H9 (cell line): ENCODE data around the gene SVEP1. TPM values are rescaled to one million over a fixed set of nuclear protein-coding genes. Genes with fewer than 3 reads are reported as not detected.

Source experiments
- DNase-seq: peaks from one replicate; pipeline ENCODE4 v3.0.0-alpha.2; 2017
- H2AFZ ChIP-seq: one replicate; pipeline ENCODE4 v1.6.1; 2013; ENCODE audit warnings: mild to moderate bottlenecking, low read length, control low read depth, moderate library complexity
- H2AK5ac ChIP-seq: 2 replicates; pipeline ENCODE4 v1.6.1; 2013; ENCODE audit warnings: low read length, control low read depth, mixed read lengths; ENCODE audit not compliant: insufficient read length
- H2BK120ac ChIP-seq: one replicate; pipeline ENCODE4 v1.6.1; 2013; ENCODE audit warnings: low read depth, mild to moderate bottlenecking, low read length, control low read depth, inconsistent platforms; ENCODE audit not compliant: poor library complexity, severe bottlenecking
- H2BK12ac ChIP-seq: 2 replicates; pipeline ENCODE4 v1.6.1; 2013; ENCODE audit warnings: low read length, control low read depth, mixed read lengths, low read depth; ENCODE audit not compliant: insufficient read length
- H2BK15ac ChIP-seq: 2 replicates; pipeline ENCODE4 v1.6.1; 2013; ENCODE audit warnings: low read depth, low read length, control low read depth
- H2BK20ac ChIP-seq: one replicate; pipeline ENCODE4 v1.6.1; 2013; ENCODE audit warnings: low read depth, mild to moderate bottlenecking, low read length, control low read depth, inconsistent platforms; ENCODE audit not compliant: poor library complexity, severe bottlenecking
- H2BK5ac ChIP-seq: 2 replicates; pipeline ENCODE4 v1.6.1; 2013; ENCODE audit warnings: low read length, control low read depth, mixed read lengths; ENCODE audit not compliant: insufficient read length
- H3K14ac ChIP-seq: 2 replicates; pipeline ENCODE4 v1.6.1; 2013; ENCODE audit warnings: low read length, control low read depth; ENCODE audit not compliant: insufficient read depth
- H3K18ac ChIP-seq: 2 replicates; pipeline ENCODE4 v1.6.1; 2013; ENCODE audit warnings: low read depth, mild to moderate bottlenecking, mixed read lengths, low read length, control low read depth; ENCODE audit not compliant: insufficient read length
- H3K23ac ChIP-seq: 2 replicates; pipeline ENCODE4 v1.6.1; 2013; ENCODE audit warnings: low read length, control low read depth, mixed read lengths, low read depth; ENCODE audit not compliant: insufficient read length
- H3K23me2 ChIP-seq: 2 replicates; pipeline ENCODE4 v1.6.1; 2013; ENCODE audit warnings: low read depth, mild to moderate bottlenecking, mixed read lengths, low read length, control low read depth; ENCODE audit not compliant: insufficient read length, poor library complexity, severe bottlenecking
- H3K27ac ChIP-seq: 2 replicates; pipeline ENCODE4 v1.5.1; 2013; ENCODE audit warnings: low read length, control low read depth, mixed read lengths, low read depth; ENCODE audit not compliant: insufficient read length
- H3K27me3 ChIP-seq: 2 replicates; pipeline ENCODE4 v1.6.1; 2013; ENCODE audit warnings: low read length, control low read depth, inconsistent platforms; ENCODE audit not compliant: insufficient read depth
- H3K4ac ChIP-seq: 2 replicates; pipeline ENCODE4 v1.6.1; 2013; ENCODE audit warnings: low read depth, mild to moderate bottlenecking, control low read depth, inconsistent platforms, low read length, moderate library complexity
- H3K4me1 ChIP-seq: 2 replicates; pipeline ENCODE4 v1.6.1; 2013; ENCODE audit warnings: low read length, control low read depth, inconsistent platforms; ENCODE audit not compliant: insufficient read depth
- H3K4me2 ChIP-seq: 2 replicates; pipeline ENCODE4 v1.6.1; 2013; ENCODE audit warnings: low read length, control low read depth, mixed read lengths; ENCODE audit not compliant: insufficient read length, insufficient read depth
- H3K56ac ChIP-seq: 2 replicates; pipeline ENCODE4 v1.6.1; 2013; ENCODE audit warnings: low read depth, mild to moderate bottlenecking, mixed read lengths, low read length, control low read depth; ENCODE audit not compliant: insufficient read length
- H3K79me1 ChIP-seq: 2 replicates; pipeline ENCODE4 v1.6.1; 2013; ENCODE audit warnings: low read depth, mild to moderate bottlenecking, moderate library complexity, low read length, control low read depth, inconsistent platforms; ENCODE audit not compliant: insufficient read depth, poor library complexity, severe bottlenecking
- H3K79me2 ChIP-seq: 2 replicates; pipeline ENCODE4 v1.6.1; 2013; ENCODE audit warnings: low read length, control low read depth, inconsistent platforms; ENCODE audit not compliant: insufficient read depth
- H3K9ac ChIP-seq: 2 replicates; pipeline ENCODE4 v1.6.1; 2013; ENCODE audit warnings: low read length, control low read depth, mixed read lengths; ENCODE audit not compliant: insufficient read length; ENCODE audit errors: extremely low read depth
- H3K9me3 ChIP-seq: one replicate; pipeline ENCODE4 v1.6.1; 2013; ENCODE audit warnings: low read depth, low read length, inconsistent platforms; ENCODE audit not compliant: control insufficient read depth
- H3T11ph ChIP-seq: one replicate; pipeline ENCODE4 v1.6.1; 2013; ENCODE audit warnings: mild to moderate bottlenecking, low read length, control low read depth, inconsistent platforms
- H4K20me1 ChIP-seq: one replicate; pipeline ENCODE4 v1.6.1; 2013; ENCODE audit not compliant: control insufficient read depth, insufficient read length, insufficient read depth
- H4K5ac ChIP-seq: 2 replicates; pipeline ENCODE4 v1.6.1; 2013; ENCODE audit warnings: low read depth, mild to moderate bottlenecking, mixed read lengths, low read length, control low read depth; ENCODE audit not compliant: insufficient read length
- H4K8ac ChIP-seq: replicated peaks from 2 replicates; pipeline ENCODE4 v1.6.1; 2013; ENCODE audit warnings: low read length, control low read depth, mixed read lengths, low read depth; ENCODE audit not compliant: insufficient read length
- H4K91ac ChIP-seq: 2 replicates; pipeline ENCODE4 v1.6.1; 2013; ENCODE audit warnings: low read depth, mild to moderate bottlenecking, moderate library complexity, mixed read lengths, low read length, control low read depth; ENCODE audit not compliant: insufficient read length
- H3K27ac Mint-ChIP-seq, 3 experiments: 2 replicates in 2 of 3; 3 replicates in 1 of 3; pipeline ENCODE4 v1.8.0; 2020 to 2021; ENCODE audit warnings: mixed read lengths in 3 of 3, mild to moderate bottlenecking in 1 of 3, moderate library complexity in 1 of 3
- H3K27me3 Mint-ChIP-seq: 2 replicates; pipeline ENCODE4 v1.8.0; 2021; ENCODE audit warnings: low read depth, mild to moderate bottlenecking, moderate library complexity, mixed read lengths
- H3K36me3 Mint-ChIP-seq, 3 experiments: 2 replicates in 2 of 3; 3 replicates in 1 of 3; pipeline ENCODE4 v1.8.0; 2020 to 2021; ENCODE audit warnings: low read depth in 3 of 3, mixed read lengths in 3 of 3; ENCODE audit not compliant: insufficient read depth in 1 of 3
- H3K4me1 Mint-ChIP-seq, 2 experiments: 2 replicates each; pipeline ENCODE4 v1.8.0; 2020; ENCODE audit warnings: mixed read lengths in 2 of 2
- H3K4me3 Mint-ChIP-seq, 2 experiments: 2 replicates in 1 of 2; 3 replicates in 1 of 2; pipeline ENCODE4 v1.8.0; 2020 to 2021; ENCODE audit warnings: mild to moderate bottlenecking in 2 of 2, mixed read lengths in 2 of 2, moderate library complexity in 1 of 2
- H3K9me3 Mint-ChIP-seq, 2 experiments: 2 replicates in 1 of 2; 3 replicates in 1 of 2; pipeline ENCODE4 v1.8.0; 2020; ENCODE audit warnings: mild to moderate bottlenecking in 2 of 2, mixed read lengths in 2 of 2, moderate library complexity in 1 of 2
- CTCF ChIP-seq: fragments of 200-600 bp; sonication (generic); conservative IDR thresholded peaks from 3 replicates; pipeline ENCODE4 v1.8.0; 2021; ENCODE audit warnings: antibody characterized with exemption, mild to moderate bottlenecking
- total RNA-seq: library from RNA; stranded (reverse); gene quantifications from 2 replicates; pipeline ENCODE4 v1.2.1, GENCODE V29; 2021

The SVEP1 gene
- total RNA-seq, 1 experiment from 2014 or later, result 0.17 TPM

- Histone ChIP-seq H3K4me1 (peaks cover 3% of the 10 kb centered on the region; the same call in 1 of the 2 replicates), H3T11ph (no peak overlapping the region), H3K23ac (no peak overlapping the region), H4K5ac (no peak overlapping the region), H2BK120ac (no peak overlapping the region), H3K27ac (no peak overlapping the region), H2BK15ac (no peak overlapping the region), H2BK5ac (no peak overlapping the region), H4K91ac (no peak overlapping the region), H3K4me2 (no peak overlapping the region), H3K79me1 (no peaks in the 10 kb centered on the region), H3K18ac (no peak overlapping the region), H2BK20ac (no peak overlapping the region), H3K79me2 (no peaks in the 10 kb centered on the region), H3K23me2 (peaks cover 10% of the 10 kb centered on the region), H3K9me3 (no peaks in the 10 kb centered on the region), H2AK5ac (no peak overlapping the region), H3K56ac (no peak overlapping the region), H4K8ac (no peak overlapping the region), H2AFZ (no peak overlapping the region), H2BK12ac (no peak overlapping the region), H3K9ac (no peak overlapping the region), H3K14ac (no peak overlapping the region), H4K20me1 (no peaks in the 10 kb centered on the region), H3K4ac (no peak overlapping the region), H3K27me3 (peaks cover 19% of the 10 kb centered on the region; the same call in 1 of the 2 replicates)
- H3K27ac Mint-ChIP-seq, result no peak overlapping the region
- H3K36me3 Mint-ChIP-seq, result no peaks in the 10 kb centered on the region
- peaks cover 21 to 24% of the 10 kb centered on the region in 2 experiments for H3K4me1 Mint-ChIP-seq
- H3K4me3 Mint-ChIP-seq, result no peak overlapping the region
- H3K9me3 Mint-ChIP-seq, result peaks cover 0 to 2% of the 10 kb centered on the region in 2 experiments; a peak in 2 of 5 replicates
- TF ChIP-seq CTCF, result no peak
- DNase-seq, result no peak
- peaks cover 42% of the 10 kb centered on the region for H3K27me3 Mint-ChIP-seq
Observed at GRCh38 chr9:110575945-110576344, 3.6 kb downstream of the SVEP1 start.
